CD1c-positive myeloid dendritic cell (primary cell): ENCODE results near the gene MAPK4.
"Not testable (repeated sequence)": the region's sequence is repeated elsewhere in the genome, so short reads cannot be mapped to it uniquely, and the experiment has no call there.

ENCODE experiments used
- DNase-seq: peaks from one replicate; pipeline ENCODE4 v3.0.0-alpha.2; 2016; ENCODE audit errors: extremely low spot score

MAPK4 gene

DNA sequence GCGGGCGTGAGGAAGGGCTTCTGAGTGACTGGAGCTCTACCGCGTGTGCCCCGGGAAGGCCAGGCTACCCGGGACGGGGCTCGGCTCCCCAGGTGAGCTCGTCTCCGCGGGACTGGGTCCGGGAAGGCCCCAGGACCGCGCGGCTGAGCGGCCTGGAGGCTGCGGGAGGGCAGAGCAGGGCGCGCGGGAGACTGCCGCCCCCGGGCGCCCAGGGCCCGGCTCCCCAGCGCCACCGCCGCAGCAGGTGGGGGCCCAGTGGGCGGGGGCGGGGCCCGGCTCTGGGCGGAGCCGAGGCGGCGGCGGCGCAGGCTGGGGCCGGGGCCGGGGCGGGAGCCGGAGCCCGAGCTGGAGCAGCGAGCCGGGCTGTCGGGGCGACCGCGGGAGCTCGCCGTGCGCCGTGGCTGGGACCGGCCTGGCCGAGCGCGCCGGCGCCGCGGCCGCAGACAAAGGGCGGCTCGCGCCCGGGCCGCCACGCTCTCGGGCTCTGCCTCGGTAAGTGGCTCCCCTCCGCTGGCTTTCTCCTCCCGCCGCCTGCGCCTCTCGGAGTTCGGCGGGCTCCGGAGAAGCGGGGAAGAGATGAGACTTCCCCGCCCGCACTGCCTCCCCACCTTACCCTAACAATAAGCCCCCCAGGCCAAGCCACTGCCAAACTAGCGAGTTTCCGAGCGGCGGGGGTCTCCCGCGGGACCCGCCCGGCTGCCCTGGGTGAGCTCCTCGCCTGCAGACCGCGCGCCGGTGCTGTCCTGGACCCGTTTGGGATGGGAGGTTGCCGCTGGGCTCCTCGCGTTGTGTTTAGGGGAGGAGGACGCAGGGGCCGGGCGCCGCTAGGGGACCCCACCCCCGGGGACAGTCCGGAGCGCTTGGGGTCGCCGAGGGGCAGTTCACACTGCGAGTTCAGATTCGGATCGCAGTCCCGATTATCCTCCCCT, at the start of gene MAPK4:
TSS of gene MAPK4 (plus strand) at position 336 of the 929 bp plus-strand sequence. CDS start 103,872 bp downstream, outside the sequence.
- DNase-seq = no peak

DNA sequence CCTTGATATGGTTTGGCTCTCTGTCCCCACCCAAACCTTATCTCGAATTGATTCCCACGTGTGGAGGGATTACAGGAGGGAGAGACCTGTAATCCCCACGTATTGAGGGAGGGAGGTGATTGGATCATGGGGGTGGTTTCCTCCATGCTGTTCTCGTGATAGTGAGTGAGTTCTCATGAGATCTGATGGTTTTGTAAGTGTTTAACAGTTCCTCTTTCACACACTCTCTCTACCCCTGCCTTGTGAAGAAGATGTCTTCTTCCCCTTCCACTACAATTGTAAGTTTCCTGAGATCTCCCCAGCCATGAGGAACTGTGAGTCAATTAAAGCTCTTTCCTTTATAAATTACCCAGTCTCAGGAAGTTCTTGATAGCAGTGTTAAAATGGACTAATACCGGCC, 42.6 kb upstream of the MAPK4 start:
- DNase-seq = not testable (repeated sequence)

DNA sequence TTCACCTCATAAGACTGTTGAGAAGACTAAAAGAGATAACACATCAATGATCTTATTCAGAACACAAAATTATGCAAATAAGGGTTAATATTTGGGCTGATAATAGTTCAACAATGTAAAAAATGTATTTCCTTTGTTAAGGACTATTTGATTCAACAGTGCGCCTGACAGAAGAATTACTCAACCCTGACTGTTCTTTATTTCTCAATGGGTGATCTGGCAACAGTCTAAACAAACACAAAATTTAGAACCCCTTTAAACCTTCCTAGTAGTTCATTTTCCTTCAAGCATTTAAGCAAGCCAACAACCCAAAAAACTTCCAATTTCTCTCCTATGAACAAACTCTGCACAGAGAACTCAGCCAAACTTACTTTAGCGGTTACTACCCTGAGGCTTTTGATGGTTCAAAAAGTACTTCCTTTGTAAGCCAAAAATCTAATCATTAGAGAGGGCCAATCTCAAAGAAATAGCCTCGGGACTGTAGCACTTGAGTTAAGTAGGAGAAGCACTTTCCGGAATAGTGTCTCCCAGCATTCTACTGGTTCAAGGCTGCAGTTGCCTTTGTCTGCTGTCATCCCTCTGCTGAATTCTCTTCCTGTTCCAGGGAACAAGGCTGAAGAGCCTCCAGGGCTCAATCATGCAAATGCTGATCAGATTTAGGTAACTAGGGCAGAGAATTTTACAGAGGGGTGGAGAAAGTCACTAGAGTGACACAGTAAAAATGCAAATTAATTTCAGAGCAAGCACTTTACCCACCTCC, 40.9 kb upstream of the MAPK4 start:
- DNase-seq = no peak

DNA sequence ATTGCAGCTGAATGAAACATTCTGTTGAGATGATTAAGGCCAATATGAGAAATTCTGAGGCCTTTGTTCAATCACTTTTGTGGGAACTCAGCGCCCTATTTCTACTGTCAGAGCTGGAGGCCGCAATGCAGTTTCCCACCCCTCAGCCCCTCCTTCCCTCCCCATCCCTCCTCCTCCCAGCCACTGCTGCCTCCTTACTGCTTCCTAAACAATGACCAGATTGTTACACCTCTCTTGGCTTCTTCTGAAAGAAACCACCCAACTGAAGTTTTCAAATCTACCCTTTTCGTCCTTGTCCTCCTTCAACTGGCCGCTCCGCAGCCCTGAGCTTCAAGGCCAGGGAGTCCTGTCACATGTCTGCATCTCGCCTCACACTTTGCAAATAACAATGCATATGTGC, 36.7 kb upstream of the MAPK4 start:
- DNase-seq = no peak

DNA sequence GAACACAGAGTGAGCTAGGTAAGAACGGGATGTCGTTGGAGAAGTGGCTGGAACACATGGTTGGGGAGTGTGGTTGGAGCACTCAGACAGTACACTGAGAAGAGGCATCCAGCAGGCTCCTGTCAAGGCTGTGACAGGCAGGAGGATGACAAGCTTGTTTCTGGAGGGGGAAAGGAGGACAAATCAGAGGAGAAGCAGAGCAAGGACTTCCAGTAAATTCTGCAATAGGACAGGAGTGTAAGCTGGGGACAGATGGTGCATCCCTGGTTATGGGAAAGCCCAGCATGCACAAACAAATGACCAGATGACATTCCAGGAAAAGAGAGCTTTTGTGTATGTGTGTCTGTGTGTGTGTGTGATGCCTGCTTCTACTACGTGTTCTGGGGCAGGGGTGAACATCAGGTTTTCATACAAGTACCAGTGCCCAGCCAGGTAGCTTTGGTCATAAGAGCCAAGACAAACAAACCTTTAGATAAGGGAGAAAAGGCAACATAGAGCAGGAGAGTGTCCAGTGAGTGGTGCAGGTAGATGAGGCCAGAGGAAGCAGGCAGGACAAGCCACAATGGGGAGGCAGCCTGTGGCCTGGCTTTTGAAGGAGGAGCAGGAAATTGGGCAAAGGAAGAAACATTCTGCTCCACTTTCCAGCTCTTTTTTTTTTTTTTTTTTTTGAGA, 32.1 kb upstream of the MAPK4 start:
- DNase-seq = no peak

DNA sequence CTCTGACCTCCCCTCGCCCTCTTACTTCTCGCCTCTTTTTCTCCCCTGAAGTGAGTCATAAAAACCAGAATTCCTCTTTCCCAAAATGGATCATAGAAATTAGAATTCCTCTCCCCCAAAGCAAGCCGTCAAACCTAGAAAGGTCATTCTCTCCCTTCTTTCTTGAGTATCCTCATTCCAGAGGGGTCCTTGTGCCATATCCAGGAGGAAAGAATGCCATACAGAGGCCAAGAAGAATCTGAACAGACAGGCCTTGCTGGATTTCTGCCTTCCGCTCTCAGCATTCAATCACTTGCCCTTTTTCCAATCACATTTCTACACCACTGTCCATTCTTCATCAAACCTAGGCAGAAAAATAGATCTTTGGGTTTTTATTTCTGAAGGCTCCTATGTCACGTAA, 31.1 kb upstream of the MAPK4 start:
- no peak for DNase-seq

DNA sequence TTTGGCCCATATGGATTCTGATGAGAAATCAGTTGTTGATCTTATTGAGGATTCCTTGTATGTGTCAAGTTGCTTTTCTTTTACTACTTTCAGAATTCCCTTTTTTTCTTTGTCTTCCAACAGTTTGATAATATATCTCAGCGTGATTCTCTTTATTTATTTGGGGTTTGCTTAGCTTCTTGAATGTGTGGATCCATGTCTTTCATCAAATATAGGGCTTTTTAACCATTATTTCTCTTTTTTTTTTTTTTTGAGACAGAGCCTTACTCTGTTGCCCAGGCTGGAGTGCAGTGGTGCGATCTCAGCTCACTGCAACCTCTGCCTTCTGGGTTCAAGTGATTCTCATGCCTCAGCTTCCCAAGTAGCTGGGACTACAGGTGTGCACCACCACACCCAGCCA, 26.1 kb upstream of the MAPK4 start:
- not testable (repeated sequence) for DNase-seq

DNA sequence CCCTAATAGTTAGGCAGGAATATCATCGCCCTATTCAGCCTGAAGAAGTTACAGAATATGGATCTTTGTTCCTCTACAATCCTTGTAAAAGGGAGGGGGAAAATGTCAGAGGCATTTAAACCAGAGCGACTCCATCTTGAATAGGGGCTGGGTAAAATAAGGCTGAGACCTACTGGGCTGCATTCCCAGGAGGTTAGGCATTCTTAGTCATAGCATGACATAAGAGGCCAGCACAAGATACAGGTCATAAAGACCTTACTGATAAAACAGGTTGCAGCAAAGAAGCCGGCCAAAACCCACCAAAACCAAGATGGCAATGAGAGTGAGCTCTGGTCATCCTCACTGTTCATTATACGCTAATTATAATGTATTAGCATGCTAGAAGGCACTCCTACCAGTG, 15.4 kb upstream of the MAPK4 start:
- DNase-seq = not testable (repeated sequence)

DNA sequence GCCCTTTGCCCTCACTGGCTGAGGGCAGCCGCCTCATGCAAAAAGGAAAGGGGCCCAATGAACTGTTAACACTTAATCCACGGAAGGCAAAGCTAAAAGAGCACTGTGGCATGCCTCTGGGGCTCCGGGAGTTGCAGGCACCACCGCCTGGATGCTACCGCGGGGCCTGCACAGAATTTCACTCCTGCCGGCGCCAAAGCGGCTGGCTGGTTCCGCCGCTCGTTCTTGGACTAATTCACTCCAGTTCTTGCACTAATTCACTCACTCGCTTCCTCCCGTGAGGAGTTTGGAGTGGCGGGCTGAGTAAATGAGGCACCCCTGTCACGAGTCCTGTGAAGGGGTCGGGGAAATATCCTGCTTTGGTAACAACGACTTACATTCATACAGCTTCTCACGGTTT, 14.0 kb upstream of the MAPK4 start:
- DNase-seq = no peak

DNA sequence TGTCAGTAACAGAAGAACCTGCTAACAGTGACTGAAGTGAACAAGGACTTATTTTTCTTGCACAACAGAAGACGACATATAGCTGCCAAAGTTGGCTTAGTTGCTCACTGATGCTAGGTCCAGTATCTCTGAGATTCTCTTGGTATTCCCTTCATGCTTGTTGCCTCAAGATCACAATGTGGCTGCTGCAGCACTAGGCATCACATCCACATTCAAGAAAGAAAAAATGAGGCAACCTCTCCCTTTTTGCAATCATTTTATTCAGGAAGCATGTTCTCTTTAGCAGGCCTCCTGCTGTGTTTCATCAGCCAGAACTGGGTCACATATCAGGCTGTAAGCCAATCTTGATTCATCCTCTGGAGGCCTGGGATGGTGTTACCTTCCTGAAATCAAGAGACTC, 11.7 kb upstream of the MAPK4 start:
- DNase-seq = no peak

DNA sequence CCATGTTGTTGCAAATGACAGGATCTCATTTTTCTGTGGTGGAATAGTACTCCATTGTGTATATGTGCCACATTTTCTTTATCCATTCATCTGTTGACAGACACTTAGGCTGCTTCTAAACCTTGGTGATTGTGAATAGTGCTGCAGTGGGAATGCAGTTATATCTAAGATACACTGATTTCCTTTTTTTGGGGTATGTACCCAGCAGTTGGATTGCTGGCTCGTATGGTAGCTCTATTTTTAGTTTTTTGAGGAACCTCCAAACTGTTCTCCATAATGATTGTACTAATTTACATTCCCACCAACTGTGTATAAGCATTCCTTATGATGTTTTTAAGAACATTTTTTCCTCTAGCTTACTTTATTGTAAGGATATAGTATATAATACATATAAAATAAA, 8.2 kb upstream of the MAPK4 start:
- not testable (repeated sequence) for DNase-seq

DNA sequence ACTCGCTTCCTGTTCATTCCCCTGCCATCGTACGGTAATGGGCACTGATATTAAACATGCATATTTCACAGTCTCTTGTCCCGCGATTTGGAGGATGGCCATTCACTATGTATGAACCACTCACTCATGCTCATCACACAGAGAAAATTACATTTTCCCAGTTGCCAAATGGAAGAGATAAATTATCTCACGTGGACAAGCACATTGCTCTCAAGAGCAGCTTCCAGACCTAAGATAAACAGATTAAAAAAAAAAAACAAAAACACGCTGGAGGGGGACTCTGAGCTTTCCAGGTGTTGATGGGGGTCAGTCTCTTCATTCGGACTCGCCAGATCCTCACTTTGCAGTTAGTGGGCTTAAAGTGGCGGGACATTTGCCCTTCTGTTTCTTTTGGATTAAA, 1.7 kb upstream of the MAPK4 start:
- DNase-seq = no peak

DNA sequence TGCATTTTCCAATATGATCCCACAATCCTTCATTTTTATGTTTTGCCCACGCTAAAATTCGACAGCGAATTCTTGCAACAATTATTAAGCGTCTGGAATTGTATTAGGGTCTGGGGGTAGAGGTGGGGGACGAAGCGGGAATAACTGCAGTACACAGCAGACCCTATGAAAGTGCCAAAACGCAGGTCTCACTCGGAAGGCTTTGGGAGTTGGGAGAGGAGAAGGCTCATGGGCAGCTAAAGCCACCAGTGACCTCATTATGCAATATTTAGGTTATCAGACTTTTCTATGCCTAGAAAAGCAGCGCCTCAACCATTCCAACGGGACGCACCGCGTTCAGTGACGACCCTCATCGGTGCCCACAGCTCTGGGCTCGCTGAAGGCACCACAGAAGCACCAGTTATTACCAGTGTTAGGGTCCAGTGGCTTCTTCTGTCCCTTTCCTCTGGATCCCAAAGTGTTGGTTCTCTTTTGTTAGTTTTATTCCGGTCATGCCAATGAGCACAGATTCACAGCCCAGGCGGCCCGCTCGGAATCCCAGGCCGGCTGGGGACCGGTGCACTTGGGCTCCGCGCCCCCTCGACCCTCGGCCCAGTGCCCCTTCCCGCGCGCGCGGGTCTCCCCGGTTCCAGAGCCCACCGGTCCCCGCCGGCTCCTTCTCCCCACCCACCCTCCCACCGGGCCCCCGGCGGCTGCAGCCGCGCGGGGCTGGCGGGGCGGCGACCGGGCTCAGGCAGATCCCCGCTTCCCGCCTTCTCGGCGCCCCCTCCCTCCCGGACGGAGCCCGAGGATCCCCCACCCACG, 737 bp upstream of the MAPK4 start:
- DNase-seq = no peak

DNA sequence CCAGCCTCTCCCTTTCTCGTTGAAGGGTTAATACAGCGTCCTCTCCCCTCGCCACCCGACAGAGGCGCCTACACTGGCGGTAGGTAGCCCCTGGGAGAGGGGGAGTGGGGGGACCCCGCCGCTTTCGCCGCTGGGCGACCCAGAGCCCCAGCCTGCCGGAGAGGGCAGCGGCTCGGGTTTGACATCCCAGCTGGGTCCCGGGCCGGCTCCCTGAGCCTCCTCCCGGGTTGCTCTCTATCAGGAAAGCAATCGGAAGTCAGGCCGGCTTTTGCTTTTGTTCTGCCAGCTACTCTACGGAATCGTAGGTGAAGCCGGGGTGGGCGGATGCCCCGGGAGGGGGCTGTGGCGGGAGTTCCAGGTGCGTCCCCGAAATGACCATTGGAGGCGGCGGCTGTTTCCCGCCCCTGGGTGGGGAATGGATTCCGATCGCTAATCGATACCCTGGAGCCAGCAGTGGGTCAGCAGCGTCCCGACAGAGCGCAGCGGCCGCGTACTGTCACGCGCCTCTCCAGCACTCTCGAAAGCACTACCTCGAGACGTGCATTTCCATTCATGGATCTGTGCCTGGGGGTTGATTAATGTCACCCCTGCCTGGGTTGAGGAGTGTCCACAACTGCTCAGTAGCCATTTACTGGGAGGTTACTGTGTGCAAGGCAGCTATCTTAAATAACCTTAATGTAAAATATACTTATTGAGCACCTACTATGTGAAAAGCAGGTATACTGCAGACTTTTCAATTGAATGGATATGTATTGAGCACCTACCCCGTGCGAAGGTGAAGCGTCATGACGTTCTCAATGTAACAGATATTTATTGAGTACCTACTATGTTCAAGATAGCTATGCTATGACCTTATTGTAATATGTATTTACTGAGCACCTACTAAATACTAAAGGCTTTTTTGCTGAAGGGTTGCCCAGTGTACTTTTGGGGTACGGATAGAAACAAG, 1.1 kb downstream of the MAPK4 start:
- no peak for DNase-seq

DNA sequence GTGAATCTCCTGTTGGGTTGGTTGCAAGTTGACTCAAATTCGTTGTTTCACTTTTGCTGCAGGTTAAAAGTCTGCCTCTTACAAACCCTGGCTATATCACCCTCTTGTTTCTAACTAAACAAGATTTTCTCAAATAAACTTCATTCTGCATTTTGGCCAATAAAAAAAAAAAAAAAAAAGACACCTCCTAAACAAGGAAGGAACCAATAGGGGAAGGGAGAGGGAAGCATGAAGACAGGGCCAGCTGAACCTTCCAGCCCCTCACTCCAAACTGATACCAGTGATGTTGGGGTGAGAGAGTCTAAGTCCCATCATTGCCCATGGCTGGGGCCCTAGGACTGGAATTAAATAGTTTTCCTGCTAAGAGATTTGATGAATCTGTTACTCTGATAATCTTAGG, 2.4 kb downstream of the MAPK4 start:
- DNase-seq = not testable (repeated sequence)

DNA sequence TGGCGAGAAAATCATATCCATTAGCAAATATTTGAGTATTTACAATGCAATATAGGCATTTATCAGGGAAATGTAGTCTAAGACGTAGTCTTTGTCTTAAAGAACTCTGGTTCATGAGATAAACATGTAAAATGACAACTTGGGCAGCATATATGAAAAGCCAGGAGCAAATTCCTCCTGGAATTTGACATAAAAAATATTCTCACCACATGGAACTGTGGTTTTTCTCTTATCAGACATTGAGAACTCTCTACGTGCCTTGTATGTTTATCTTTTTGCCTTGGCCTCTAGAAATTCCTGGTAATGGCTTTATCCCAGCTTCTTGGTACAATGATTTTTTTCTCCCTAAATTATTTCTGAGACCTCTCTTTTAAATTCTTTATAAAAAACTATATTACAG, 2.8 kb downstream of the MAPK4 start:
- DNase-seq = no peak

DNA sequence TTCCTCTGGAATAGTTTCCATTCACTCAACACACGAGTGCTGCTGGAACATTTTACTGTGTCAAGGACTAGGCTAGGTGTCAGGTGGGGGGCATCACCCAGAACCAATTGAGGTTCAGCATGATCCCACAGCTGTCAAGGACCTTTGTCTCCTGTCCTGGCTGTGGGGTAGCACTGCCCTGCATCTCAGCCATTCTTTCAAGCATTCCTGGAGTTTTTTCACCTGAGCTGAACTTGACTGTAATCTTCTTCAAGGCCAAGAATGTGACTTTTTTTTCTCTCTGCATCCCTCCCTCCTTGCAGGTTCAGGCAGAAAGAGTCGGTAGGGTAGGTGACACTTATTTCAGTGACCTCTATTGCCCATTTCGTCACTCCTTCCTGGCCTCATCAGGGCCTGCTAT, 3.5 kb downstream of the MAPK4 start:
- no peak for DNase-seq

DNA sequence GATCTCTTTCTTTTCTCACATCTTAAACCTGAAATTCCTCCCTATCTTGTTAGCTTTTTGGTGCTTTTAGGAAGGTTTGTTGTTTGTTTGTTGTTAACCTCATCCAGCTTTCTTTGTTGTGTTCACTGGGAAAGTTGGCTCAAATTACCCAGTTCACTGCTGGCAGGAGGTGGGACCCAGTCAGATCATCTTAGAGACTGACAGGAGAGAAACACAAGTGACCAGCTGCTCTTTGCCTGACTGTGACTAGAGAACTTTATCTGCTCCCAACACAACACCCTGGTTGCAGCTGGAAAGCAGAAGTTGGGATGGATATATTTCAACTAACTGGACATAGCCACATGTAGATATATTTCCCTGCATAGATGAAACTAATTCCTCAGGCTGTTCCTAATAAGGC, 10.0 kb downstream of the MAPK4 start:
- DNase-seq = no peak

DNA sequence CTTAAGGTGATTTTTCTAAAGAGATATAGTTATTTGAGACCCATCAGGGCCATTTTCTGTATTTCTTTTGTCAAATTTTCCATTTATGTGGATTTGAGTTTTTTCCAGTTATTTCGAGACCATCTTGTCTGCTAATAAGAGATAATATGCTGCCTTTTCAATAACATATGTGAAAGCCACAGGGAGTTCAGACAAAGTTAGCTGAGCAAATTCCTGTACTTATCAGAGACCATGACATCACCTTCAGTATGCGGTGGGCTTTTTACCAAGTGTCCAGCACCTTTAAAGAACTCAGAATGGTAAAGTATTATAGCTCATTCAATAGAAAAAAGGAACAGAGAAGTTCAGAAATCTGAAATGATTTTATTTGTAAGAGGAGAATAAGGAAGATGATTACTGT, 11.7 kb downstream of the MAPK4 start:
- DNase-seq = no peak

DNA sequence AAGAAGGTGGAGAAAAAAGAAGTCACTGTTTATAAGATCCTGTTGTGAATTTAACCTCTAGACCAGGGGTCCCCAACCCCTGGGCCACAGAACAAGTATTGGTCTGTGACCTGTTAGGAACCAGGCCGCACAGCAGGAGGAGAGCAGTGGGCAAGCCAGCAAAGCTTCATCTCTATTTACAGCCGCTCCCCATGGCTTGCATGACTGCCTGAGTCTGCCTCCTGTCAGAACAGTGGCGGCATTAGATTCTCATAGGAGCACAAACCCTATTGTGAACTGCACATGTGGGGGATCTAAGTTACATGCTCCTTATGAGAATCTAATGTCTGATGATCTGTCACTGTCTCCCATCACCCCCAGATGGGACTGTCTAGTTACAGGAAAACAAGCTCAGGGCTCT, 13.3 kb downstream of the MAPK4 start:
- not testable (repeated sequence) for DNase-seq
